ENCODE data around the gene C1QA.

Gene C1QA

DNA sequence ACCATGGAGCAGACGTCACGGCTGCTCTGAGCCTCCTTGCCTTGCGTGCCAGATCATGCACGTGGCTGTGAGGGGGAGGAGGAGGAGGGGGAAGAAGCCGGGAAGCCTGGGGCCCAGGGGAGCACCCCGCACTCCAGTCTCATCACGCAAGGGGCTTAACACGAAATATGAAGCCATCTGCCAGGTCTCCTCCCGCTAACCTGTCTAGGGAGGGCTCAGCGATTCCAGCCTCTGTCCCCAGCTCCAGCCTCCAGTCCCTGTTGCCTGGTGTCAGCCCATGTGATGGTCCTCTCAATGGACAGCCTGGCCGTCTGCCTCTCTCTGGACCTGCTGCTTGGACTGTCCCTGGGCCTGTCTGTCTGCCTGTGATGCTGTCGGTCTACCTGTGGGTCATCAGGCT, 22.5 kb upstream of the C1QA start:
- H3K36me3 ChIP-seq (ENCODE audit: insufficient read depth, low read length), result no peaks in the 10 kb centered on the region
- H3K9ac ChIP-seq (ENCODE audit: low read length), result no peak overlapping the region
- no peaks in the 10 kb centered on the region for H3K9me3 ChIP-seq (ENCODE audit: low read length)
- H3K4me3 ChIP-seq (ENCODE audit: low read depth in 1 of 2, low read length in 2 of 2), result no peak overlapping the region
- H3K27ac ChIP-seq (ENCODE audit: low read depth, low read length), result no peak overlapping the region
- H3K27me3 ChIP-seq (ENCODE audit: control insufficient read depth in 1 of 2, insufficient read depth in 2 of 2, low read length in 2 of 2), result peaks cover 17 to 28% of the 10 kb centered on the region in 2 donors
- no peaks in the 10 kb centered on the region for H3K4me1 ChIP-seq (ENCODE audit: insufficient read depth, low read length)

DNA sequence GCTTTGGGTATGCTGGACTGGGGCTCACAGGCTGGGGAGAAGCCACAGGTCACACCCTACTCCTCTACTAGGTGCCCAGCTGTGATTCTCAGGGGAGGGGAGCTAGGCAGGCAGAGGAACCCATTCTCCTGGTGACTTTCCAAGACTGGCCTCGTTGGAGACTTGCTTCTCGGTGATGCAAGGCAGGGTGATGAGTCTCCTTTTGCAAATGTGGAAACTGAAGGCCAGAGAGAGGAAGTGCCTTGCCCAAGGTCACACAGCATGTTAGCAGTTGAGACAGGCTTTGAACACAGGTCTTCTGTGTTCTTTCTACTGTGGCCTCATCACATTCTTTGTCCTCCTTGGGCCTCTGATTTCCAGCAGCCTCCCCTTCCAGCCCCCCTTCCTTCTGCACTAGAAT, 20.5 kb upstream of the C1QA start:
- H3K27me3 ChIP-seq (ENCODE audit: control insufficient read depth in 1 of 2, insufficient read depth in 2 of 2, low read length in 2 of 2), result peaks cover 17 to 28% of the 10 kb centered on the region in 2 donors

DNA sequence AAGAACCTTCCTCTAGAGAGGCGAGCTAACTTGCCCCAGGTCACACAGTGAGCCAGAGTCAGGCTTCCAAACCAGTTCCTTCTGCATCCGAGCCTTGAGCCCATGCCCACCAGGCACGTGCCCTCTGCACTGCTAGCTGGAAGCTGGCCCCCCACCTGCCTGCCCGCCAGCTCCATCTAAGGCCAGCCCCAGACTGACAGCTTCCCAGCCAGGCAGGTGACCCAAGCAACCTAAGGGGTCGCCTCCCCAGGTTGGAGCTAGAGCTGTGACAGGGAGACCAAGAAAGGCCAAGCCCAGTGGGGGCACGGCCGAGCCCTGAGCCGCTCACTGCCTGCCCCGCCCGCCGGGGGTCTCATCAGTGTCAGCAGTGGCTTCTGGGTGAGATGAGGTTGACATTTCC, 19.9 kb upstream of the C1QA start:
- no peak overlapping the region for H3K27ac ChIP-seq (ENCODE audit: low read depth, low read length)
- H3K4me1 ChIP-seq (ENCODE audit: insufficient read depth, low read length), result no peaks in the 10 kb centered on the region
- H3K4me3 ChIP-seq (ENCODE audit: low read depth in 1 of 2, low read length in 2 of 2), result no peak overlapping the region
- H3K36me3 ChIP-seq (ENCODE audit: insufficient read depth, low read length), result no peaks in the 10 kb centered on the region
- H3K27me3 ChIP-seq (ENCODE audit: control insufficient read depth in 1 of 2, insufficient read depth in 2 of 2, low read length in 2 of 2), result peaks cover 17 to 32% of the 10 kb centered on the region in 2 donors
- H3K9me3 ChIP-seq (ENCODE audit: low read length), result no peaks in the 10 kb centered on the region
- H3K9ac ChIP-seq (ENCODE audit: low read length), result no peak overlapping the region

More for the DNA sequence above, 20.5 kb upstream of the C1QA start:
- Histone ChIP-seq H3K9ac (ENCODE audit: low read length) (no peak overlapping the region), H3K9me3 (ENCODE audit: low read length) (no peaks in the 10 kb centered on the region), H3K4me1 (ENCODE audit: insufficient read depth, low read length) (no peaks in the 10 kb centered on the region), H3K36me3 (ENCODE audit: insufficient read depth, low read length) (no peaks in the 10 kb centered on the region), H3K4me3 (ENCODE audit: low read depth in 1 of 2, low read length in 2 of 2) (no peak overlapping the region), H3K27ac (ENCODE audit: low read depth, low read length) (no peak overlapping the region)

DNA sequence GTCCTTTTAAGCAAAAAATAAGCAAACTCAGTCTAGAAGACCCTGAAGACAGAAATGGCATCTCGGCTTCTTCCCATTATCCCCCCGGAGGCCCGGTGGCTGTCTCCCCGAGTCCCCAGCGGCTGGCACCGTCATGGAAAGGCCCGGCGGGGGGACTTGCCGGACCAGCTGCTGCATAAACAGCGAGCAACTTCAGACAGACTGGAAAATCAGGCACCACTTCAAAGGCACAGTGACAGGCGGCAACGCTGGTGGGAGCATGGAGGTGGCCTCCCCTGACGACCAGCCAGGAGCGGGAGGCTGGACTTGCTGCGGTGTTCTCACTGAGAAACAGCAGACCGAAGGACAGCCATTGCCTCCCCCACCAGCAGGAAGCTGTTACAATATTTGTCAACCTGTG, 18.4 kb upstream of the C1QA start:
- Histone ChIP-seq H3K27me3 (ENCODE audit: control insufficient read depth in 1 of 2, insufficient read depth in 2 of 2, low read length in 2 of 2) (peaks cover 17 to 36% of the 10 kb centered on the region in 2 donors), H3K9me3 (ENCODE audit: low read length) (no peaks in the 10 kb centered on the region), H3K4me3 (ENCODE audit: low read depth in 1 of 2, low read length in 2 of 2) (no peak overlapping the region), H3K9ac (ENCODE audit: low read length) (no peak overlapping the region), H3K27ac (ENCODE audit: low read depth, low read length) (no peak overlapping the region), H3K4me1 (ENCODE audit: insufficient read depth, low read length) (no peaks in the 10 kb centered on the region), H3K36me3 (ENCODE audit: insufficient read depth, low read length) (no peaks in the 10 kb centered on the region)

DNA sequence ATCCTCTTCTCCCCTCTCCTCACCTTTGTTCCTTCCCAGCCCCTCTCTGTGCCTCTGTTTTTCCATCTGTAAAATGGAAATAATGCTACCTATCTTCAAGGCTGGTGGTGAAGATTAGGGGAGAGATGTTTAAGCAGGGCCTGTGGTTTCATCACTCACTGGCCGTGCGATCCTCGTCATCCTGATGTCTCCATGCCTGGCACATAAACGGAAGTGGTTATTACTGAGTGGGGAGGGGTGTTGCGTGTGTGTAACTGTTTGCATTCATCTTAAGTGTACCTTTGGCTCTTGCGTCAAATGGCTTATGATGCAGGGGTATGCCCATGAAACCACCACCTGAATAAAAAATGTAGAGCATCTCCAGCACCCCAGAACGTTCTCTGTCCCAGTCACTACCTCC, 17.2 kb upstream of the C1QA start:
- H3K4me3 ChIP-seq (ENCODE audit: low read depth in 1 of 2, low read length in 2 of 2), result no peak overlapping the region
- H3K9me3 ChIP-seq (ENCODE audit: low read length), result no peaks in the 10 kb centered on the region
- H3K36me3 ChIP-seq (ENCODE audit: insufficient read depth, low read length), result no peaks in the 10 kb centered on the region
- H3K9ac ChIP-seq (ENCODE audit: low read length), result no peak overlapping the region
- H3K4me1 ChIP-seq (ENCODE audit: insufficient read depth, low read length), result no peaks in the 10 kb centered on the region
- H3K27me3 ChIP-seq (ENCODE audit: control insufficient read depth in 1 of 2, insufficient read depth in 2 of 2, low read length in 2 of 2), result peaks cover 17 to 24% of the 10 kb centered on the region in 2 donors
- no peak overlapping the region for H3K27ac ChIP-seq (ENCODE audit: low read depth, low read length)

DNA sequence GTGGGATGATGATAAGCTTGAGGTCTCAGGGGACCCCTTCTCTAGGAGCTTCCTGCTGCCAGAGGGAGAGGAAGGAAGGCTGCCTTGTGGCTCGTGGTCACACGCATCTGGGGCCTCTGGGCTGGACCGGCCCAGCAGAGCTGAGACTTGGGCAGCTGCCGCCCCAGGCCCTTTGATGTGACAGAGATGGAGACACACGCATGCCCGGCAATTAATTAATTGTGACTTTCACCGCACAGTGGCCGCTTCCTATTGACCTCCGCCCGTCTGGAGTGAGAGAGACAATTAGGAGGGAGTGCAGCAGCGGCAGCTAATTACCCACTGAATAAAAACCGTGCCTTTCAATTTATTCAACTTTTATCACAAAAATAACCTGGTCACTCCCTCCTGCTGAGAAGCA, 16.6 kb upstream of the C1QA start:
- H3K4me1 ChIP-seq (ENCODE audit: insufficient read depth, low read length), result no peaks in the 10 kb centered on the region
- no peaks in the 10 kb centered on the region for H3K36me3 ChIP-seq (ENCODE audit: insufficient read depth, low read length)
- no peak overlapping the region for H3K9ac ChIP-seq (ENCODE audit: low read length)
- no peak overlapping the region for H3K27ac ChIP-seq (ENCODE audit: low read depth, low read length)
- no peak overlapping the region for H3K4me3 ChIP-seq (ENCODE audit: low read depth in 1 of 2, low read length in 2 of 2)
- no peaks in the 10 kb centered on the region for H3K9me3 ChIP-seq (ENCODE audit: low read length)
- H3K27me3 ChIP-seq (ENCODE audit: control insufficient read depth in 1 of 2, insufficient read depth in 2 of 2, low read length in 2 of 2), result peaks cover 18 to 25% of the 10 kb centered on the region in 2 donors

DNA sequence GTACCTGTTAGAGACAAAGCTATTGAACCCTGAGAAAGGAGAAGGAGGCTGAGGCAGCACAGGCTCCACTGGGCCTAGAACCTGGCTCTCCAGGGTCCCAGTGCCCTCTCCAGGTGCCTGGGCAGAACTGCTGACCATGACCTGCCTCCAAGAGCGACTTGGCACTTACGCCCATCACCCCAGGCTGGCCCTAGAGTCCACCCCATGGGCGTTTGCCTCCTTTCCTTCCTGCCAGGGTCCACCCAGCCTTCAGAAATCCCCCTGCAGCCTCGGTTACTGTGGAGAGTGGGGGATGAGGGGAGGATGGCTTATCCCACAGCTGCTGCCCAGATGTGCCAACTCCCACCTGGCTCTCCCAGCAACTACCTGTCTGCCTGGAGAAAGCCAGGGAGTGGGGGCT, 14.7 kb upstream of the C1QA start:
- Histone ChIP-seq H3K9ac (ENCODE audit: low read length) (no peak overlapping the region), H3K4me3 (ENCODE audit: low read depth in 1 of 2, low read length in 2 of 2) (no peak overlapping the region), H3K9me3 (ENCODE audit: low read length) (no peaks in the 10 kb centered on the region), H3K27ac (ENCODE audit: low read depth, low read length) (no peak overlapping the region), H3K36me3 (ENCODE audit: insufficient read depth, low read length) (no peaks in the 10 kb centered on the region), H3K27me3 (ENCODE audit: control insufficient read depth in 1 of 2, insufficient read depth in 2 of 2, low read length in 2 of 2) (peaks cover 20 to 40% of the 10 kb centered on the region in 2 donors), H3K4me1 (ENCODE audit: insufficient read depth, low read length) (no peaks in the 10 kb centered on the region)

DNA sequence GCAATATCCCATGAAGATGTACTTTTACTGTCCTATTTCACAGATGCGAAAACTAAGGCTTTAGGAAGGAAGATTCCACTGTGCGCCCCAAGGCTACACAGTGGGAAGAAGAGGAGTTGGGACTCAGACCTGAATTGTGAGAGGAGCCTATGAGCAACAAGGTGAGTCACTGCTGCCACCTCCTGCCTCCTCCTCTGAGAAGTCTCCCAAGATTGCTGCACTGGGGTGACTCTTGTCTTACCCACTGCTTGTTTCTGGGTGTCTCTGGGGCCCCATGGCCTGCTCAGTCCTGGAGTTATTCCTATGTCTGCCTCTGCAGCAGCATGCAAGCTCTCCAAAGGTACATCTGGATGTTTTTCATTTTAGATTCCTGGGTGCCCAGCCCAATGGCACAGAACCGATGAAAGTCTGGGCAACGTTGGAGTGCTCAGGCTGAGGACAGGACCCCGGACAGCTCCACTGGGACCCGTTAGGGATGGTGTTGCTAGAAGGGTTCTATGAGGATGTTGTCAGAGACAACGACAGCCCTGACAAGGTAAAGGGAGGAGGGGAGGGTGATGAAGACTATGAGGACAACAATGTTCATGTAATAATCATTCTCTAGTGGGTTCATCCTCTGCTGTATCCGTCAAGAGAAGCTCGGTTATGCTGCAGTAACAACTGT, 11.0 kb upstream of the C1QA start:
- H3K27me3 ChIP-seq (ENCODE audit: control insufficient read depth in 1 of 2, insufficient read depth in 2 of 2, low read length in 2 of 2), result peaks cover 13 to 47% of the 10 kb centered on the region in 2 donors
- no peaks in the 10 kb centered on the region for H3K4me1 ChIP-seq (ENCODE audit: insufficient read depth, low read length)
- no peak overlapping the region for H3K9ac ChIP-seq (ENCODE audit: low read length)
- no peak overlapping the region for H3K27ac ChIP-seq (ENCODE audit: low read depth, low read length)
- H3K36me3 ChIP-seq (ENCODE audit: insufficient read depth, low read length), result no peaks in the 10 kb centered on the region
- no peaks in the 10 kb centered on the region for H3K9me3 ChIP-seq (ENCODE audit: low read length)
- H3K4me3 ChIP-seq (ENCODE audit: low read depth in 1 of 2, low read length in 2 of 2), result no peak overlapping the region

DNA sequence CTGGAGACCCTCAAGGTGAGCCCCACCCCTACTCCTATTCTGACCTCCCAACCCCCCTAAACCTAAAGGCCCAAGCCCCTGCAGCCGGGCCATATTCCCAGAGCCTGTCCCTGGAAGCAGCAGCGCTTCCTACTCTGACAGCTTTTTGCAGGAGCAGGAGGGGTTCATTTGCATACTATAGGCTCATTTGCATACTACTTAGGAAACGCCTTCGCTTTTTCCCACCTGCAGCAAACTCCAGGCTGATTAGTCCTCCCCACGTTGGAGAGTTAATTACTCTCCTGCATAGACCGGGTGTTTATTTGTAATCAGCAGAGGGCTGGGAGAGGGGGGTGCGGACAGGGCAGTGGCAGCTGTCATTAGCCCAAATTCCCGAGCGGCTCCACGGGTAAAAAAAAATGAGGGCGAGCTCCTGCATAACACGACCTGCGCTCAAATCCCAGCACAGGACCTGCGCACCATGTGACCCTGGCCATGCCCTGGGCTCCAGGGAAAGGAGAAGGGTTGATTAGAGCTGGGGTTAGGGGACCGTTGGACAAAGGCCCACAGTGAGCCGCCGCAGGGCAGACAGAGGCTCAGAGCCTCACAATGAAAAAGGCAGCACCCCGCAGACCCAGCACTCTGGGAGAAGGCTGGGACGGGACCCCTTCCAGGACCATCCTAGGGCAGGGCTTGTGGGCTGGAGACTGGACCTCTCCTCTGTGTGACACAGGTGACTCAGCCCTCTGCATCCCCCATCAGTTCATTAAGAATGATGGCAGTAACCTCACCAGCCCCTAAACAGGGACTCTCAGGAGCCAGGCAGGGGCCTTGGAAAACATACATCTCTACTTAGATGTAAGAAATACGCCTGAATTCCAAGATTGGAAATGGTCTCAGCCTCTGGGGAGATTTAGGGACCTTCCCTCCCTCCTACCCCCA, 9.9 kb upstream of the C1QA start:
- Histone ChIP-seq H3K9ac (ENCODE audit: low read length) (no peak overlapping the region), H3K9me3 (ENCODE audit: low read length) (no peaks in the 10 kb centered on the region), H3K27me3 (ENCODE audit: control insufficient read depth in 1 of 2, insufficient read depth in 2 of 2, low read length in 2 of 2) (peaks cover 13 to 45% of the 10 kb centered on the region in 2 donors), H3K4me3 (ENCODE audit: low read depth in 1 of 2, low read length in 2 of 2) (no peak overlapping the region), H3K36me3 (ENCODE audit: insufficient read depth, low read length) (no peaks in the 10 kb centered on the region), H3K4me1 (ENCODE audit: insufficient read depth, low read length) (no peaks in the 10 kb centered on the region), H3K27ac (ENCODE audit: low read depth, low read length) (no peak overlapping the region)

DNA sequence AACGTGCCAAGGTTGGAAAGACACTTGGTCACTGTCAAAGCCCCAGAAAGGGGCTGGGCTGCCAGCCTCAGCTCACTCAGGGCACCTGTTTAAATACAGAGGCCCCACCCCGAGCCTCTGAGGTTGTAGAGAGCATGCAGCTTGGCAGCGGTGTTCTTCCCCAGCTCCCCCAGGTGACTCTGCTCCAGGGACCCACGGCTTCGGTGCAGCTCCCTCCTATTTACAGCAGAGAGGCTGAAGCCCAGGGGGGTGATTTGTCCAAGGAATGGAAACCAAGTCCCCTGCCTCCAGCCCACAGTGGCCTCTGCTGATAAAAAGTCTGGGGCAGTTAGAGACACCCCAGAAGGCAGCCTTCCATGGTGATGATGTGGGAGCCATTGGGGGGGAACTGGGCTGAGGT, 9.1 kb upstream of the C1QA start:
- Histone ChIP-seq H3K27ac (ENCODE audit: low read depth, low read length) (no peak overlapping the region), H3K9me3 (ENCODE audit: low read length) (no peaks in the 10 kb centered on the region), H3K4me1 (ENCODE audit: insufficient read depth, low read length) (no peaks in the 10 kb centered on the region), H3K9ac (ENCODE audit: low read length) (no peak overlapping the region), H3K4me3 (ENCODE audit: low read depth in 1 of 2, low read length in 2 of 2) (no peak overlapping the region), H3K27me3 (ENCODE audit: control insufficient read depth in 1 of 2, insufficient read depth in 2 of 2, low read length in 2 of 2) (peaks cover 13 to 39% of the 10 kb centered on the region in 2 donors), H3K36me3 (ENCODE audit: insufficient read depth, low read length) (no peaks in the 10 kb centered on the region)

DNA sequence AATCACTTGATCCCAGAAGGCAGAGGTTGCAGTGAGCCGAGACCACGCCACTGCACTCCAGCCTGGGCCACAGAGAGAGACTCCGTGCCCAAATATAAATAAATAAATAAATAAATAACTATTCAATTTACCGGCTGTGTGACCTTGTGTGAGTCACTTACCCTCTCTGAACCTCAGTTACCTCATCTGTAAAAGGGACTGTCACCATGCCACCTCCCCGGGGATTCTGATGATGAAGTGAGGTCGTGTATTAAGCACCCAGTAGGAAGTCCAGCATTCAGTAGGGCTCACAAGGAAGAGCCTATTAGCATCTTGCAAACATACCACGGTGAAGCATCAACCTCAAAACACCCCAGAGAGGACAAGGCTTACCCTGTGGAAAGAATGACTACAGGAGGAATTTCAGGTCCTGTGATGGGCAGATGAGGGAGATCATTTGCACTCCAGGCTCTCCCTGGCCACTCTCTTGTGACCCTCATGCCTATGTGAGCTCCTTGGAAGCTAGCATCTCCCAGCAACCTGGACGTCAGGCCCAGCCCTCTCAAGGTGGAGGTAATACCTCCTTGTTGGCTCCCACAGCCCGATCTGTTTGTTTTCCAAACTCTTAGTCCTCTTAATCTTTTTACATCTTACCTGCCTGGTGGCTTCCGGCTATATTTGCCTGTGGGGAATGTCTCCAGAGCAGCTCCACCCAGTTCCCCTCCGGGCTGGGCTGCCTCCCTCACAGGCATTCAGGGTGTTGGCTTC, 7.6 kb upstream of the C1QA start:
- Histone ChIP-seq H3K4me1 (ENCODE audit: insufficient read depth, low read length) (no peaks in the 10 kb centered on the region), H3K9ac (ENCODE audit: low read length) (no peak overlapping the region), H3K27ac (ENCODE audit: low read depth, low read length) (no peak overlapping the region), H3K27me3 (ENCODE audit: control insufficient read depth in 1 of 2, insufficient read depth in 2 of 2, low read length in 2 of 2) (peaks cover 13 to 39% of the 10 kb centered on the region in 2 donors), H3K4me3 (ENCODE audit: low read depth in 1 of 2, low read length in 2 of 2) (no peak overlapping the region), H3K36me3 (ENCODE audit: insufficient read depth, low read length) (no peaks in the 10 kb centered on the region), H3K9me3 (ENCODE audit: low read length) (no peaks in the 10 kb centered on the region)
